AG10803 (cell line): ENCODE measurements around the gene AOC2.

Source experiments
- DNase-seq: peaks from one replicate; pipeline ENCODE4 v3.0.0; 2010; ENCODE audit warnings: low read depth
- H3K4me3 ChIP-seq: 2 replicates; pipeline ENCODE4 v1.5.1; 2011; ENCODE audit warnings: mild to moderate bottlenecking, low read length, control low read depth
- TF ChIP-seq, protein P1 (sequence below): conservative IDR thresholded peaks from 2 replicates; pipeline ENCODE4 v1.5.1; 2011; ENCODE audit warnings: mild to moderate bottlenecking, low read length, control low read depth, inconsistent platforms

AOC2 gene

DNA sequence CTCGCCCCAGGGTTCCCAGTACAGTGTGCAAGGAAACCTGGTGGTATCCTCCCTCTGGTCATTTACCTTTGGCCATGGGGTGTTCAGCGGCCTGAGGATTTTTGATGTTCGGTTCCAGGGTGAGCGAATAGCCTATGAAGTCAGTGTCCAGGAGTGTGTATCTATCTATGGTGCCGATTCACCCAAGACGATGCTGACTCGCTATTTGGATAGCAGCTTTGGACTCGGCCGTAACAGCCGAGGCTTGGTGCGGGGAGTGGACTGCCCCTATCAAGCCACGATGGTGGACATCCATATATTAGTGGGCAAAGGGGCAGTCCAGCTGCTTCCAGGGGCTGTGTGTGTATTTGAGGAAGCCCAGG, 1.2 kb downstream of the AOC2 start:
- no peak overlapping the region for H3K4me3 ChIP-seq
- no peak for DNase-seq
- TF ChIP-seq, protein P1, sequence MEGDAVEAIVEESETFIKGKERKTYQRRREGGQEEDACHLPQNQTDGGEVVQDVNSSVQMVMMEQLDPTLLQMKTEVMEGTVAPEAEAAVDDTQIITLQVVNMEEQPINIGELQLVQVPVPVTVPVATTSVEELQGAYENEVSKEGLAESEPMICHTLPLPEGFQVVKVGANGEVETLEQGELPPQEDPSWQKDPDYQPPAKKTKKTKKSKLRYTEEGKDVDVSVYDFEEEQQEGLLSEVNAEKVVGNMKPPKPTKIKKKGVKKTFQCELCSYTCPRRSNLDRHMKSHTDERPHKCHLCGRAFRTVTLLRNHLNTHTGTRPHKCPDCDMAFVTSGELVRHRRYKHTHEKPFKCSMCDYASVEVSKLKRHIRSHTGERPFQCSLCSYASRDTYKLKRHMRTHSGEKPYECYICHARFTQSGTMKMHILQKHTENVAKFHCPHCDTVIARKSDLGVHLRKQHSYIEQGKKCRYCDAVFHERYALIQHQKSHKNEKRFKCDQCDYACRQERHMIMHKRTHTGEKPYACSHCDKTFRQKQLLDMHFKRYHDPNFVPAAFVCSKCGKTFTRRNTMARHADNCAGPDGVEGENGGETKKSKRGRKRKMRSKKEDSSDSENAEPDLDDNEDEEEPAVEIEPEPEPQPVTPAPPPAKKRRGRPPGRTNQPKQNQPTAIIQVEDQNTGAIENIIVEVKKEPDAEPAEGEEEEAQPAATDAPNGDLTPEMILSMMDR: no peak

- H3K4me3 ChIP-seq: no peak overlapping the region
- TF ChIP-seq, protein P1: no peak
- DNase-seq: no peak
Measured at GRCh38 chr17:42845918-42846593, 1.7 kb downstream of the AOC2 start.

DNA sequence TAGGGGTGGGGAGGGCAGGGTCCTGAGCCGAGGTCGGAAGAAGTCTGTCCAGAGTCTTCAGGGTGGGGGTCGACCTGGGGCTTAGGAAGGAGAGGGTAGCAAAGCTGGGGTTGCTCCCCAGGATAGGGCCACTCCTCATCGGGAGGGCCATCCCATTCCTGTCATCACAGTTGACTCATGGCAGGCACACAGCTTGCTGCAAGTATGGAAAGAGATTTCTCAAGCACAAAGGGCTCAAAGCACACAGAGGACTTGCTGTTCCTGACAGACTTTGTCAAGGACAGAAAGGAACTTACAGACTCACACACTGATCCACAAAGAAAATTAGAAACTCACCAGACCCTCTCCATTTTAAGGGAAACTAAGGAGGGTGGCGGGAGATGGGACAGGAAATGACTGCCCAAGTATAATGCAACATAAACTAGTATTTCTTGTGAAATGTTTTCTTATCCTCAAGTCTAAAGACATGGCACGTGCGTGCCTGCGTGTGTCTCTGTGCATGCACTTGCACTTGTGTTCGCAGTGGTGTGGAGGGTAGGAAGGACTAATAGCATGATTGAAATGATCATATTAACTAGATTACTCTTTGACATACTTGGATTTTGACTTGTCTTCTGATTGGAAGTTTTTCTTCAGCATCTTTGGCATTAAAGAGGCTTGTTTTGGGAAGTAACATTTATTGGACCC, 2.4 kb downstream of the AOC2 start:
- TF ChIP-seq, protein P1: no peak
- no peak overlapping the region for H3K4me3 ChIP-seq
- DNase-seq: peak; percentile 63

DNA sequence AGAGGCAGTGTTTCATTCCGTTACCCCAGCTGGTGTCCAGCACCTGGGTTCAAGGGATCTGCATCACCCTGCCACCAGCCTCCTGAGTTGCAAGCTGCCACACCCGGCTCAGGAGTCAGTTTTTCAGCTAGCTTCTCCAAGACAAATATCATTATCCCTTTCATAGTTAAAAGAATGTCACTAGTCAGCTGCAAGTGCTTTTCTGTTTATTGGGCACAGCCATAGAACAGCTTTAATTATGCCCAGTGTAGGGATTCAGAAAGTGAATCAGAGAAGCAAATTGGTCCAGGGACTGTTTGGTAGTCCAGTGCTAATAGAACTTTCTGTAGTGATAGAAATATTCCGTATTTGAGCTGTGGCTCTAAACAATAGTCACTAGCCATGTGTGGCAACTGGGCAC, 3.7 kb downstream of the AOC2 start:
- TF ChIP-seq, protein P1: no peak
- no peak overlapping the region for H3K4me3 ChIP-seq
- DNase-seq: no peak

- H3K4me3 ChIP-seq: no peak overlapping the region
- TF ChIP-seq, protein P1: no peak
- DNase-seq: no peak
Measured at GRCh38 chr17:42849031-42849430, 4.7 kb downstream of the AOC2 start.

GRCh38 chr17:42849451-42850181, 5.2 kb downstream of the AOC2 start:
- DNase-seq: peak; percentile 23
- TF ChIP-seq, protein P1: no peak

More at GRCh38 chr17:42849451-42850181, 5.2 kb downstream of the AOC2 start:
- H3K4me3 ChIP-seq: no peak overlapping the region
